NCI-H1105 treated with DMSO at 0.1 percent for 48 hours (cell line): Measurements from ENCODE around the gene C2CD4A.

Source experiments
- DNase-seq: peaks from one replicate; lab custom pipeline; 2025; lab: John Stamatoyannopoulos, UW

The C2CD4A gene

GRCh38 chr15:62103431-62103830 lies 36.7 kb downstream of the C2CD4A start:
- no peak for DNase-seq

DNA sequence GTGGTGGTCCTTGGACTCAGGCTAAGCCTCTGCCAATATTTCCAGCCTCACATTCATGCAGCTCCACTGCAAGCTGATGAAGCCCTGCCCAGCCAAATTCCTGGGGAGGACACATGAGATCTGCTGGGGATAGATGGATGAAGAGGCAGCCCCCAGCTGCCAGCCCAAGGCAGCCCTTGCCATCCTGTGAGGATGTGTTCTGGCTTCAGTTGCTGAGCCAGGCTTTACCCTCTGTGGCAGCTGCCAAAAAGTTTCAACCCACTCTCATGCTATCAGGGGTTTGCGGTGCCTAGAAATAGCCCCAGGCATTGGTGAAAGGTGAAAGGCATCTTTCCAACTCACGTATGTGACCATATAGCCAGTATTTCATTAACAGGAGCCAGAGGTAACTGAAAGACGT lies 37.6 kb downstream of the C2CD4A start:
- no peak for DNase-seq

GRCh38 chr15:62104846-62105245 lies 38.1 kb downstream of the C2CD4A start:
- no peak for DNase-seq

DNA sequence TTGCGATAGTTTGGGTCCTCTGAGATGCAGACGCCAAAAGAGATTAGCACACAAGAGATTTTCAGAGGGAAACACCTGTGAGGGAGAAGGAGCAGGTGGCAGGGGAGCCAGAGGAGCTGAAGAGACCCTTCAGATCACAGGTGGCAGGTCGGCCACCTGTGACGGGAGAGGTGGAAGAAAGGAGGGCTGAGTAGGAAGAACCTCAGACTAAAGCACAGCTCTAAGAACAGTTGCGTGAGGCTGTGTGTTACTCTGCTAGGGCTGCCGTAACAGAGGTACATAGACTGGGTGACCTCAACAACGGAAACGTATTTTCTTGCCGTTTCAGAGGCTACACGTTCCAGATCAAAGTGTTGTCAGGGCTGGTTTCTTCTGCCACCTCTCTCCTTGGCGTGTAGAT lies 38.5 kb downstream of the C2CD4A start:
- peak; percentile 48 for DNase-seq

- DNase-seq = no peak
Measured at GRCh38 chr15:62106096-62106495, 39.3 kb downstream of the C2CD4A start.

GRCh38 chr15:62107571-62108121 lies 40.9 kb downstream of the C2CD4A start:
- DNase-seq = no peak

DNA sequence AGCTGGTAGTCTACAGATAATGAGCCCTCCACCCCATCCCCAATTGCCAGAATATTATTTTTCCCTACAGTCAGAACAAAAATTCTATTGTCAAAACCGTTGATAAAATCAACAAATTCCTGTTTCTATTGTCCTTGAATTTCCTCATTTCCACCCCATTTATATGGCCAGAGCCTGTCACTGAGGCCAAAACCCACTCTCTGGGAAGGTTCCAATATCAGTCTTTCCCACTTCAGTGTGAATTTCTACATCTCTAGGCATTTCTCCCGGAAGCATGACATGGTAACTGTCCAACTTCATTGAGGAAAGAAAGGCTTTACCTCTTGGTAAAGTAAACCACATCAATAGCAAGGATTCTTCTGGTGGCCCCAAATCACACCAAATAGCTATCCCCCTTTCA lies 41.6 kb downstream of the C2CD4A start:
- no peak for DNase-seq

- peak; percentile 15 for DNase-seq
Measured at GRCh38 chr15:62109437-62109836, 42.7 kb downstream of the C2CD4A start.

GRCh38 chr15:62109982-62110851 lies 43.4 kb downstream of the C2CD4A start:
- DNase-seq = peak; percentile 97

DNA sequence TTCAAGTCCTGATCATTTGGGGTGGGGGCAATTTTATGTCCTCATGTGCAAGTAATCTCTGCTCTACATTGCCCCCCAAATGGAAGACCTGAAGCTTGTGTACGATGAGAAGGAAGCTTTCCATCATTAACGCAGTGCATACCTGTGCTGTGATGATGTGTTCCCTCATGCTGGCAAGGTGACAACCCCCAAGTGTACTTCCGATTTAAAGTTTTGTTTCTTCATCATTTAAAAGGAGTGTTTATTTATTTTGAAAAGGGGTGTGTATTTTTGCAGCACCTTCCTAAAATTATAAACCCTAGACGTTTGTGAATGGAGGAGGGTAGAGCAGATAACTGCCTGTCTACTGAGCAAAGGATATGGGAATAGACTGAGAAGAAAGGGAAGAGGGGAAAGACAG lies 45.3 kb downstream of the C2CD4A start:
- DNase-seq = no peak

GRCh38 chr15:62112616-62113593 lies 46.1 kb downstream of the C2CD4A start:
- DNase-seq = no peak

DNA sequence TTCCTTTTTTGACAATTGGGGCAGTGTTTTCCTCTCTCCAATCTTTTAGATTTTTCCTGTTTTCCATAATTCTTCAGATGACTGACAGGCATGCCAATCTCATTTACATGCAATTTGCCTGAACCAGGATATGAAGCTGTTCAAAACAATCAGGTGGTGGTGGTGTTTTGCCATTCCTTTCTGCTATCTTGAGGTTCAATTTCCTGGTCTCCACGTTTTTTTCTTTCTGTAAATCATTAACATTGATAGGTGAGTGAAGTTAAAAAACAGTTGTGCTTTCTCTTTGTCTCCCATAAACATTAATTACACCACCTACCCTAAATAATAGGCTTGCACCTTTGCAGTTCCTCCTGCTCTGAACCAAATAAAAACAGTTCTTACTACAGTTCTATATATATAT lies 49.1 kb downstream of the C2CD4A start:
- DNase-seq = no peak

GRCh38 chr15:62118520-62119226 lies 51.9 kb downstream of the C2CD4A start:
- no peak for DNase-seq

GRCh38 chr15:62119227-62119864 lies 52.6 kb downstream of the C2CD4A start:
- no peak for DNase-seq

DNA sequence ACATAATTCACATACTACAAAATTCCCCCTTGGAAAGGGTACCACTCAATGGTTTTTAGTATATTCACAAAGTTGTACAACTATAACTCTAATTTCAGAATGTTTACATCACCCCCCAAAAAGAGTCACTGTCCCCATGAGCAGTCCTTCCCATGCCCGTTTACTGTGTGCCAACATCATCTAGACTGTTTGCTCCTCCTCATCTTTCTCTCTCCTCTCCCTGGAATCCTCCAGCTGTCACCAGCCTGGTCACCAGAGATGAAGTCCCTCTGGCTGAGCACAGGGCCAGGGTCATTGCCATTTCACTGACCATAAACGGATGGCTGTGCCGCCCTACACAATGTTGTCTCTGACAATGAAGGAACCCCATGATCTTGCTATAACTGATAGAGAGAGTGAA lies 53.1 kb downstream of the C2CD4A start:
- DNase-seq = no peak
